ENCODE measurements around the gene CASD1. TPM values are rescaled to one million over a fixed set of nuclear protein-coding genes. Genes with fewer than 3 reads are reported as not detected.

Gene CASD1
- total and polyA plus RNA-seq, 2 of the 4 experiments (the other 2 are of a cell fraction): 4.0 to 4.5 TPM

DNA sequence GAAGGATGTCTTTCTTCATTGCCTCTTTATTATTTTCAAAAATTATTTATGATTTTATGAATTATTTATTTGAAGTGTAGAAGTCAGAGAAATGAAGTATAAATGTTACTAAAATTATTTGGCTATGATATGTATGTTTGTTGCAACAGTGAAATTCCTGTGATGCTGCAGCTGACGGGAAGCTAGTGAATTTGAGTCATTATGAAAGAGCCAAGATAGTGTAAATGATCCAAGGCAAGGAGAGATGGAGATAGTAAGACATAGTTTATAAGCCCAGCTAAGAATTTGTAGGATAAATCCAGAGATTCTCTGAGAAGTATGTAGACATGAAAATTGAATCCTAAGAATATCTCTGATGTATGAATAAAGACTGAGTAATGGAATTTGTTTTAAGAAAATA lies 30.8 kb downstream of the CASD1 start:
- in situ Hi-C loops (cut with MboI; ENCODE audit: low sequenced_read_pairs): no loop called here
- CTCF ChIA-PET: no interaction called here
- H2BK120ac ChIP-seq (ENCODE audit: low read depth, low read length): no peak overlapping the region

More for the DNA sequence above, 30.8 kb downstream of the CASD1 start:
- H2BK20ac ChIP-seq (ENCODE audit: low read depth, low read length): no peak overlapping the region
- H2BK5ac ChIP-seq (ENCODE audit: low read depth, low read length, poor library complexity, severe bottlenecking): no peak overlapping the region
- no peak overlapping the region for H4K5ac ChIP-seq (ENCODE audit: low read depth, low read length)
- no peaks in the 10 kb centered on the region for H3K4me1 ChIP-seq (ENCODE audit: control insufficient read depth, insufficient read depth, low read length)
- dilution Hi-C loops (cut with HindIII; ENCODE audit: low sequenced_read_pairs, unreplicated experiment) (no loop called here), intact Hi-C loops (cut with micrococcal nuclease) (no loop called here)
- H2AFZ ChIP-seq (replicated peaks; ENCODE audit: low read length, poor library complexity): no peak overlapping the region
- no peak overlapping the region for H3K4me3 ChIP-seq (ENCODE audit: insufficient read depth, low read depth, low read length)
- ATAC-seq (ENCODE audit: low read depth): peak; percentile 88
- H2BK15ac ChIP-seq (ENCODE audit: low read depth, low read length): no peak overlapping the region
- POLR2A ChIA-PET (ENCODE audit: unreplicated experiment): no interaction called here
- no peaks in the 10 kb centered on the region for H3K27me3 ChIP-seq (ENCODE audit: control insufficient read depth, insufficient read depth, low read length)
- H3K79me1 ChIP-seq (ENCODE audit: low read depth in 1 of 2, low read length in 2 of 2): no peaks in the 10 kb centered on the region
- no peak overlapping the region for H2AK9ac ChIP-seq (replicated peaks; ENCODE audit: low read depth, low read length, poor library complexity)
- no peak overlapping the region for H3K18ac ChIP-seq (ENCODE audit: low read depth, low read length)
- H2AK5ac ChIP-seq (ENCODE audit: low read depth, low read length): no peak overlapping the region
- no peaks in the 10 kb centered on the region for H3K9me1 ChIP-seq (ENCODE audit: insufficient read depth, low read length)
- 30% methylated on average over 1 of the region's 1 CpG; no CpG with 5 or more reads in 1 of the 2 experiments for WGBS, 2 experiments (ENCODE audit: extremely low coverage in 2 of 2, insufficient read length in 1 of 2)
- H3K27ac ChIP-seq (ENCODE audit: insufficient read depth, low read length): no peak overlapping the region
- no peak overlapping the region for H3K56ac ChIP-seq (ENCODE audit: extremely low read depth, insufficient read depth, low read length)
- H3K9me3 ChIP-seq (ENCODE audit: control insufficient read depth, insufficient read depth, low read length): no peaks in the 10 kb centered on the region
- H3K36me3 ChIP-seq (ENCODE audit: control insufficient read depth, insufficient read depth, low read length): no peaks in the 10 kb centered on the region
- TF ChIP-seq CEBPB (IDR thresholded peaks at IDR 0.05; ENCODE audit: low read depth, low read length) (0 out of 2 replicates have a peak, but pooled peaks have one; percentile 19), ELK1 (IDR thresholded peaks at IDR 0.05; ENCODE audit: borderline replicate concordance, low read depth, low read length) (no peak)
- H3K9ac ChIP-seq (ENCODE audit: low read depth, low read length): no peak overlapping the region
- no peak overlapping the region for H3K14ac ChIP-seq (replicated peaks; ENCODE audit: low read depth, low read length)
- no peak overlapping the region for H3K23ac ChIP-seq (ENCODE audit: low read depth, low read length)
- H3K4me2 ChIP-seq (ENCODE audit: low read depth, low read length): no peak overlapping the region
- BruUV-seq (replicated peaks): no TSS peak
- no peaks in the 10 kb centered on the region for H4K20me1 ChIP-seq (ENCODE audit: insufficient read depth, low read length)
- peak; percentile 50 for DNase-seq
- no peak overlapping the region for H4K8ac ChIP-seq (ENCODE audit: low read depth in 2 of 2, low read length in 2 of 2)
- H4K91ac ChIP-seq (ENCODE audit: insufficient read depth, low read depth, low read length): no peak overlapping the region
- H3K4ac ChIP-seq (ENCODE audit: low read depth, low read length): no peak overlapping the region
